NCI-H2196 (cell line): Measurements from ENCODE around the gene SFSWAP.
"Not testable (repeated sequence)": the region's sequence is repeated elsewhere in the genome, so short reads cannot be mapped to it uniquely, and the experiment has no call there.

Source experiments
- DNase-seq: peaks from one replicate; lab custom pipeline; 2025; ENCODE audit not compliant: unreplicated experiment; lab: John Stamatoyannopoulos, UW

Gene SFSWAP

DNA sequence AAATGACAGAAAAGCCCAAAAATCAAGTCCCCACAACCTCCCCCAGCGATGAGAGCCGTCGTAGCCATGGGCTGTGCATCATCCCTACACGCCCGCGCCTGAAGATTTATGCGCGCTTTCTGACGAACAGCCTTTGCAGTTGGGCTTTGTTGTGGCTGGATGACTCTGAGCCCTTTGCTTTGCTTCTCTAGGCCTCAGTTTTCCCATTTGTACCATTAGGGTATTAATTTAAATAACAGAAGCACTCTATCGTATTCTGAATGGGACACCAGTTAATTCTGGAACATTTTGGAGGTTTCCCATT lies 24.2 kb downstream of the SFSWAP start:
- no peak for DNase-seq

DNA sequence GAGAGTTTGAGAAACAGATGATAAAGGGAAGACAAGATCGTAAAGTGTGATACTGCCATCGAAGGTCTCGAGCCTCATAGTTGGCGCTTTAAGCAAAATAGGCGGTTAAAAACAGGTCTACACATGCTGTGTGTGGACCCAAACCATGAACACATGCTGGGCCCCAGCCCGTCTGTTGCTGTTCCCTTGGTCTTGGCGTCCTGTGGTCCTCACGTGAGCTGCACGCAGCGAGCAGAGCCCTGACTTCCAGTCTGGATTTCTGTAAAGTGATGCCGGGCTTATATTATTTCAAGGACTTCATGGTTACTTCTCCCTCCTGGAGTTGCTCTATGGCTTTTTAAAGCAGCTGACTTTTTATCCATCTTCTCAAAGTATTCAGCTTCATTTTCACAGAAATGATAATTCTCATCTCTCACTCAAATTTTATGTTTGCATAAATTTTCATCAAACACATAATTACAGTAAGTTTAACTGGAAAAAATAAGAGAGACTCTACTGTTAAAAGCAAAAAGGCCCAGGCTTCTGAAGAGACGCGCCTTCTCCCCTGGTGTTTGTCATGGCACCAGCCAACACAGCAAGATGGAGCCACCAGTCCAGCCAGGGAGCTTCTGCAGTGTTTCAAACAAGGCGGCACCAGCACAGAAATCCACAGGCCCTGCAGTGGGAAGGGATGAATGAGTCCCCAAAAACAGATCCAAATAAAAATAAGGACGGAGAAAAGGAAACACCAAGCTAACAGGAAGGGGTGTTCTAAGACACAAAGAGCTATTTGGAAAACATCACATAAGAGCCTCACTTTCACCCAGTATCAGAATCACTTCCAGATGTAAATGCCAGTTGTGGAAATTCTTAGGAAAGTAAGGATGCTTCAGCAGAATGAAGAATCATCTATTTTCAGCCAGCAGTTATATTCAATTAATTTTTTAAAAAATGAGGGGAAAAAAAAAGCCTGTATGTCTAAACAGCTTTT lies 24.9 kb downstream of the SFSWAP start:
- no peak for DNase-seq

DNA sequence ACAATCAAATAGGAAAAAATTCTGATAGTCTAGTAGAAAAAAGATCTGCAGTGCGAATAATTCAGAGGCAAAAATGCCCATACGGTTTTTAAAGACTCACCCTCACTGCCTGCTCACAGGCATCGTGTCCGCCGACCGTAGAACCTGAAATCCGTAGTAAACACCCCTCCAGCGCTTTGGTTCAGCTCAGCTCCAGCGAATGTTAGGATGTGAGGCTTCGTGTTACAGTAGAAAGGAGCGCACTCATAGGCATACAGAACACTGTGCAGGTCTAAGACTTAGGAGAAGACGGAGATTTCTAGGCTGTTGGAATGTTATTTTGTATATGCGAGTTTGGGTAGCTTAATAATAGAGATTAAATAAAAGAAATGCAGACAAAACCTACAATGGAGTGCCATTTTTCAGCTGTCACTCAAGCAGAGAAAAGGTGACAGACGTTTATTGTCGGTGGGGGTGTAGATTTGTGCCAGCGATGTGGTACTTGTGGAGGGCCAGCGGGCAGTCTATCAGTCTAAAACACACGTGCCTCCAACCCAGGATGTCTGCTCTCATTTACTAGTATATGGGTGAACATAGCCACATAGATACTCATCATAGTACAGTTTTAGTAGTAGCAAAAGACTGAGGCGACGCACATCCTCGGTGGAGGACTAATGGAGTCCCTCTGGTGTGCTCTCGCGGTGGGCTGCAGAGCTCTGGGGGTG lies 25.7 kb downstream of the SFSWAP start:
- no peak for DNase-seq

DNA sequence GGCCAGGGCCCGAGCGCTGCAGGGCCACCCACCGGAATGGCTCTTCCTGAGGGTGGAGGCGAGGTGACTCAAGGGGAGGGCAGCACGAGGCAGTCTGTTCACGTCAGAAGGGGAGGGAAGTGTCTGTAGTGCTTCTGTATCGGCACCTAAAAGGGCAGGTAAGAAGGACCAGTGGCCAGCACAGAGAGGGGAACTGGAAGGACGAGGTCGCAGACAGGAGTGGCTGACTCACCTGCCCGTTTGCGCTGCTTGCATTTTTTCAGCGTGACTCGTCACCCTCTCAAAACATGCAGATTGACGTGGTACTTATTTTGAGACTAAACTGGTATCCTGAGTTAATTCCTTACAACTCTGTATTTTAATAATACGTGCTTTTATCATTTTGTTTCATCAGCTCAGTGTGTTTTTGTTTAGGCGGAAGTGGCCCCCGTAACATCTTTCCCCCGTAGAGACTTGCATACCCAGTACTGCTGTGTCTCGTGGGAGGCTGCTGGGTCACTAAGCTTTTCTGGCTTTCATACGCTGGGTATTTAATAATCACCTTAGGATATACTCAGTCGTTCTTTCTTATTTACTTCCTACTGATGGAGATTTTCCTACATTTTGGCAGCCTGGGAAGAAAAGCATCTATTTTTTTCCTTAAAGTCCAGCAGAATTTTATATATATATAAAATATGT lies 26.4 kb downstream of the SFSWAP start:
- DNase-seq: no peak

DNA sequence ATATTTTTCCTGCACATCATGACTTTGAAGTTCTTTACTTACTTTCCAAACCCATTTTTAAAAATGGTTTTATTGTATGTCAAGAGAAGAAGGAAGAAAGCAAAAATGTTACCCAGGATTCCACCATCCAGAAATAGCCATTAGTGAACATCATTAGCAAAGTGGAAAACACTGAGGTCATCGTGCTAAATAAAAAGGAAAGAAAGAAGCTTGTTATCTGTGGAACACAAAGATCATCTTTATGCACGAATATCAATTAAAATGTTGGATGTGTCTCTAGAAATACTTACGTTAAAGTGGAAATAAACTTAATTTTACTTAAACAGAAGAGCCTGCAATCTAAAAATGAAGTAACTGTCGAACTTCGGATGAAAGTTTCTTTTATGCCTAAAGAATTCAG lies 27.3 kb downstream of the SFSWAP start:
- no peak for DNase-seq

- DNase-seq: no peak
These were observed 29.7 kb downstream of the SFSWAP start for GRCh38 chr12:131740626-131741025.

- not testable (repeated sequence) for DNase-seq
These were observed 31.9 kb downstream of the SFSWAP start for GRCh38 chr12:131742761-131743160.

DNA sequence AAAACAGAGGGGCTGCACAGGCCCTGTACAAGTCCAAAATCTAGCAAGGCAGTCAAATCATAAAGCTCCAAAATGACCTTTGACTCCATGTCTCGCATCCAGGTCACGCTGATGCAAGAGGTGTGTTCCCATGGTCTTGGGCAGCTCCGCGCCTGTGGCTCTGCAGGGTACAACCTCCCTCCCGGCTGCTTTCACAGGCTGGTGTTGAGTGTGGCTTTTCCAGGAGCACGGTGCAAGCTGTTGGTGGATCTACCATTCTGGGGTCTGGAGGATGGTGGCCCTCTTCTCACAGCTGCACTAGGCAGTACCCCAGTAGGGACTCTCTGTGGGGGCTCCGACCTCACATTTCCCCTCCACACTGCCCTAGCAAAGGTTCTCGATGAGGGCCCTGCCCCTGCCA lies 32.5 kb downstream of the SFSWAP start:
- not testable (repeated sequence) for DNase-seq

DNA sequence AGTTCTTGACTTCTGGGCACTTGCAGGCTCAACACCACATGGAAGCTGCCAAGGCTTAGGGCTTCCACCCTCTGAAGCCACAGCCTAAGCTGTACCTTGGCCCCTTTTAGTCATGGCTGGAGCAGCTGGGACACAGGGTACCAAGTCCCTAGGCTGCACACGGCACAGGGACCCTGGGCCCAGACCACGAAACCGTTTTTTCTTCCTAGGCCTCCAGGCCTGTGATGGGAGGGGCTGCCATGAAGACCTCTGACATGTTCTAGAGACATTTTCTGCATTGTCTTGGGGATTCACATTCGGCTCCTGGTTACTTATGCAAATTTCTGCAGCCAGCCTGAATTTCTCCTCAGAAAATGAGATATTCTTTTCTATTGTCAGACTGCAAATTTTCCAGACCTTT lies 33.0 kb downstream of the SFSWAP start:
- DNase-seq: not testable (repeated sequence)

DNA sequence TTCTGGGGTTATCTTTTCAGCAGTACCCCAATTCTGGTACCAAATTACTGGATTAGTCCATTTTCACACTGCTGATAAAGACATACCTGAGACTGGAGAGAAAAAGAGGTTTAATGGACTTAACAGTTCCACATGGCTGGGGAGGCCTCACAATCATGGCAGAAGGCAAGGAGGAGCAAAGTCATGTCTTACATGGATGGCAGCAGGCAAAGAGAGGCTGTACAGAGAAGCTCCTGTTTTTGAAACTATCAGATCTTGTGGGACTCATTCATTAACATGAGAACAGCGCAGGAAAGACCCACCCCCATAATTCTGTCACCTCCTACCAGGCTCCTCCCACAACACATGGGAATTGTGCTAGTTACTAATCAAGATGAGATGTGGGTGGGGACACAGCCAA lies 33.8 kb downstream of the SFSWAP start:
- DNase-seq: not testable (repeated sequence)

GRCh38 chr12:131745706-131746105 lies 34.8 kb downstream of the SFSWAP start:
- DNase-seq: no peak

- no peak for DNase-seq
These were observed 36.6 kb downstream of the SFSWAP start for GRCh38 chr12:131747276-131748177.

DNA sequence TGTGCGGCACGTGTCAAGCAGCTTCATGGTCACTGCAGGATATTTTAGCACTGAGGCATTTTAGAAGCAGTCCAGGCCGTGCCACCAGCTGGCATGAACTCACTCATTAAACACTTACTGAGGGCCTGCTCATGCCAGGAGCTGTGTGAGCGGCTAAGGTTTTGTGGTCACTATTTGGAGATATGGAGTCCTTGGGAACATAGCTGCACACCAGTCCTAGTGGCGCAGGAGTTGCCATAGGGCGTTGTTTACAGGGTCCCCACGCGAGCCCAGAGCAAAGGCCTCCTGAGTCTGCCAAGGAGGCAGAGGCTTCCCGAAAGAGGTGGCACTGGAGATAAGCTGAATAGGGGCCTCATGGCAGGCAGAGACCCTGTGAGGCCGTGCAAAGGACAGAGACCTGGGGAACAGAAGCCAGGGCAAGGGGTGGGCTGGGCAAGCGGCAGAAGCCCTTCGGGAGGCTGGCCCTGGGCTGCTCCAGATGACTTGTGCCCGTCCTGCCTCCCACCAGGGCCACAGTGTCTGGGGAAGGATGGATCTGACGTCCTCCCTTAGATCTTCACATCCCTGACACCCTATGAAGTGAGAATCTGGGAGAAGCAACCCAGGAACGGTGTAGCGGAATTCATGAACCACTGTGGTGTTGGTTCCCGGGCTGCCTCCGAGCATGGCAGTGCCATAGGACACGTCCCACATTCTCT lies 38.9 kb downstream of the SFSWAP start:
- no peak for DNase-seq

- no peak for DNase-seq
These were observed 40.4 kb downstream of the SFSWAP start for GRCh38 chr12:131751335-131751734.

- DNase-seq: no peak
These were observed 41.6 kb downstream of the SFSWAP start for GRCh38 chr12:131752451-131752850.

DNA sequence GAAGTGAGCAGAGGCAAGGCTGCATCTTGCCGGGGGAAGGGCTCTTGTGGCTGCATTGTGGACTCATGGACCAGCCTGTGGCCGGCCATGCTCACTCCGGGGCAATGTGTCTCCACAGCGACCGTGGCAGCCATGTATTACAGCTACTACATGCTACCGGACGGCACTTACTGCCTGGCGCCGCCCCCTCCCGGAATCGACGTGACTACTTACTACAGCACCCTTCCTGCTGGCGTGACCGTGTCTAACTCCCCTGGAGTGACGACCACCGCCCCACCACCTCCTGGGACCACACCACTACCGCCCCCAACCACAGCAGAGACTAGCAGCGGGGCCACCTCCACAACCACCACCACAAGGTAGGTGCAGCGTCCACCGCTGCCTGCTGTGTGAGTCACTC lies 42.1 kb downstream of the SFSWAP start:
- DNase-seq: no peak

DNA sequence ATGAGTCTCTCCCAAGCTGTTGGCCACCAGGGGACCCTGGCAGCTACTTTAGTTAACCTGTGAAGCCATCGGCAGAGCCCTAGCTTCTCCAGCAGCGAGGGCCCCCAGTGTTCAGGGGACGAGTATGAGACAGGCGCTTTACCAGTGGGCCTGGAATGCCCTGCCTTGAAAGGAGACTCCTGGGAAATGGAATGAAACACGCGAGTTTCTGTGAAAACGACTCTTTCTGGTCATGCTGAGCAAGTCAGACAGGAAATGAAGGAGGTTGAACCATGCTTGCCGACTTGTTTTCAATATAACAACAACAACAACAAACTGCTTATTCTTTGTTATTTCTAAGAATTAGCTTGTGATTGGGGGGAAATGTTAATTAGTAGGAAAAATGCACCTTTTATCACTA lies 42.9 kb downstream of the SFSWAP start:
- no peak for DNase-seq

DNA sequence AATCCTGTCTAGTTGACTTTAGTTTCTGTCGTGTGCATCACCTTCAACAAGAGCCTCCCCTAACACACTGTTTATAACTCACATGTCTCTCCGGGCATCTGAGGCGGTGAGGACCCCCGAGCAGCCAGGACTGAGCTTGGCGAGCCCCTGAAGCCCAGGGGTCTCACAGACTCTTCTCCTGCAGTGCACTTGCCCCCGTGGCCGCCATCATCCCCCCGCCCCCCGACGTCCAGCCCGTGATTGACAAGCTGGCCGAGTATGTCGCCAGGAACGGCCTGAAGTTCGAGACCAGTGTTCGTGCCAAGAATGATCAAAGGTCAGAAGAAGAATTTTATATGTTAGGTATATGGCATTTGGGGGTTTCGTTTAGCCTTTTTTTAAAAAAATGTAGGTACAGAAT lies 43.3 kb downstream of the SFSWAP start:
- no peak for DNase-seq

- DNase-seq: peak; percentile 9
These were observed 44.6 kb downstream of the SFSWAP start for GRCh38 chr12:131755305-131756113.
